Peyer's patch (tissue), 4 donors: ENCODE measurements around the gene DPYD.

Experiments used
- CTCF ChIP-seq, 6 experiments: fragments of 450-650 bp in 4 of 6; fragments of 200-600 bp in 2 of 6; sonication (generic) in 1 of 6; IDR thresholded peaks; one replicate each; pipeline ENCODE4 v1.5.1; 2017 to 2019; ENCODE audit warnings: antibody characterized with exemption in 6 of 6, mild to moderate bottlenecking in 3 of 6, moderate library complexity in 1 of 6
- POLR2A ChIP-seq, 2 donors: fragments of 450-650 bp; IDR thresholded peaks; one replicate each; pipeline ENCODE4 v1.5.1; 2017; ENCODE audit warnings: antibody characterized with exemption in 2 of 2, mild to moderate bottlenecking in 2 of 2, moderate library complexity in 2 of 2

GRCh38 chr1:97805093-97805492, 115.7 kb downstream of the DPYD start:
- TF ChIP-seq CTCF (IDR thresholded peaks at IDR 0.05) (no peak), POLR2A (IDR thresholded peaks at IDR 0.05) (no peak)
